A549 (cell line): ENCODE measurements around the gene CENPB. TPM values are rescaled to one million over a fixed set of nuclear protein-coding genes. Genes with fewer than 3 reads are reported as not detected.

Source experiments
- ATAC-seq, 2 experiments: fragments of 200-7000 bp in 1 of 2; fragments of >200 bp in 1 of 2; cut with Nextera tagmentation in 1 of 2; cut with Tn5 transposase in 1 of 2; 3 replicates each; pipeline versions ENCODE4 v1.8.0 to v1.9.1; 2018 to 2020; ENCODE audit warnings: mild to moderate bottlenecking in 1 of 2, moderate library complexity in 1 of 2
- CTCF ChIA-PET: fragments of 300-600 bp; sonication (Branson Sonifier 250); formaldehyde crosslinking; extraction: SDS; loops from one replicate; lab custom pipeline; 2021; ENCODE audit warnings: antibody characterized with exemption, inconsistent platforms; lab: Yijun Ruan, JAX
- POLR2A ChIA-PET: fragments of 350-600 bp; formaldehyde crosslinking; extraction: SDS; loops from one replicate; lab custom pipeline; 2021; ENCODE audit warnings: antibody characterized with exemption, inconsistent platforms; lab: Yijun Ruan, JAX
- DNase-seq, 2 experiments: peaks; one replicate each; pipeline versions ENCODE4 v3.0.0 to v3.0.0-alpha.2; 2011 to 2016; ENCODE audit warnings: low read depth in 1 of 2, low spot score in 1 of 2
- FAIRE-seq: peaks from 2 replicates; lab custom pipeline; 2011; peaks lifted over from hg19 to GRCh38; lab: Jason Lieb, UNC
- H3K27ac ChIP-seq, 2 experiments: fragments of >200 bp; sonication (Bioruptor Twin); formaldehyde crosslinking; 3 replicates each; pipeline ENCODE4 v1.5.1; 2016 to 2017
- H3K4me1 ChIP-seq: fragments of >200 bp; sonication (Bioruptor Twin); formaldehyde crosslinking; 3 replicates; pipeline ENCODE4 v1.6.1; 2016
- H3K4me2 ChIP-seq: fragments of >200 bp; sonication (Bioruptor Twin); formaldehyde crosslinking; 3 replicates; pipeline ENCODE4 v1.6.1; 2016
- H3K4me3 ChIP-seq: fragments of >200 bp; sonication (Bioruptor Twin); formaldehyde crosslinking; 3 replicates; pipeline ENCODE4 v1.5.1; 2016
- H3K9me3 ChIP-seq: fragments of >200 bp; sonication (Bioruptor Twin); formaldehyde crosslinking; 3 replicates; pipeline ENCODE4 v1.6.1; 2016
- BHLHE40 ChIP-seq: IDR thresholded peaks from 2 replicates; pipeline ENCODE4 v1.6.1; 2012; ENCODE audit warnings: low read depth, low read length, inconsistent platforms
- CBX2 ChIP-seq: fragments of 200-600 bp; sonication (generic); IDR thresholded peaks from 2 replicates; pipeline ENCODE4 v1.6.1; 2016; ENCODE audit warnings: low read depth, mild to moderate bottlenecking, borderline replicate concordance
- CBX8 ChIP-seq: fragments of 200-600 bp; sonication (generic); IDR thresholded peaks from 2 replicates; pipeline ENCODE4 v1.6.1; 2016
- CEBPB ChIP-seq, 2 experiments: fragments of >200 bp in 1 of 2; sonication (Bioruptor Twin) in 1 of 2; formaldehyde crosslinking in 1 of 2; IDR thresholded peaks; 2 replicates each; pipeline ENCODE4 v1.6.1; 2012 to 2016
- EHF ChIP-seq: fragments of 250-450 bp; sonication (Bioruptor Pico); IDR thresholded peaks from 2 replicates; pipeline ENCODE4 v1.5.0; 2020; ENCODE audit warnings: mild to moderate bottlenecking
- EP300 ChIP-seq, 2 experiments: fragments of >200 bp; sonication (Bioruptor Twin); formaldehyde crosslinking; IDR thresholded peaks; 2 replicates in 1 of 2; 3 replicates in 1 of 2; pipeline ENCODE4 v1.6.1; 2016 to 2017
- ESRRA ChIP-seq: fragments of 150-350 bp; IDR thresholded peaks from 2 replicates; pipeline ENCODE4 v1.6.1; 2014; ENCODE audit warnings: mild to moderate bottlenecking, low read length, borderline replicate concordance
- FOSB ChIP-seq: fragments of 250-450 bp; sonication (Bioruptor Pico); IDR thresholded peaks from 2 replicates; pipeline ENCODE4 v1.5.0; 2020; ENCODE audit warnings: mild to moderate bottlenecking, moderate library complexity
- HDAC2 ChIP-seq: fragments of 200-600 bp; sonication (generic); IDR thresholded peaks from 2 replicates; pipeline ENCODE4 v1.6.1; 2016
- HEYL ChIP-seq: fragments of 250-450 bp; sonication (Bioruptor Pico); IDR thresholded peaks from 2 replicates; pipeline ENCODE4 v1.8.0; 2021; ENCODE audit warnings: mild to moderate bottlenecking, moderate library complexity
- HOXA7 ChIP-seq: fragments of 250-450 bp; sonication (Bioruptor Pico); IDR thresholded peaks from 2 replicates; pipeline ENCODE4 v1.5.0; 2020; ENCODE audit warnings: mild to moderate bottlenecking, moderate library complexity
- HOXB13 ChIP-seq: fragments of 250-450 bp; sonication (Bioruptor Pico); IDR thresholded peaks from 2 replicates; pipeline ENCODE4 v1.5.0; 2020; ENCODE audit warnings: low read depth, mild to moderate bottlenecking, moderate library complexity
- JUNB ChIP-seq: fragments of >200 bp; sonication (Bioruptor Twin); formaldehyde crosslinking; IDR thresholded peaks from 2 replicates; pipeline ENCODE4 v1.6.1; 2016
- KDM5A ChIP-seq: fragments of 200-600 bp; sonication (generic); IDR thresholded peaks from 2 replicates; pipeline ENCODE4 v1.6.1; 2016; ENCODE audit warnings: antibody characterized with exemption, mild to moderate bottlenecking
- MAZ ChIP-seq: fragments of 150-350 bp; IDR thresholded peaks from 2 replicates; pipeline ENCODE4 v1.6.1; 2014; ENCODE audit warnings: antibody characterized with exemption, low read depth, low read length, borderline replicate concordance
- NFE2L2 ChIP-seq: fragments of 150-350 bp; conservative IDR thresholded peaks from 2 replicates; pipeline ENCODE4 v1.6.1; 2014; ENCODE audit warnings: low read length
- NR3C1 ChIP-seq: fragments of >200 bp; sonication (Bioruptor Twin); formaldehyde crosslinking; IDR thresholded peaks from 3 replicates; pipeline ENCODE4 v1.6.1; 2017
- PHF8 ChIP-seq: fragments of 200-600 bp; sonication (generic); IDR thresholded peaks from 2 replicates; pipeline ENCODE4 v1.6.1; 2016; ENCODE audit warnings: low read depth, mild to moderate bottlenecking, antibody characterized with exemption, moderate library complexity, borderline replicate concordance
- POLR2AphosphoS2 ChIP-seq: conservative IDR thresholded peaks from 2 replicates; pipeline ENCODE4 v1.6.1; 2012; ENCODE audit warnings: low read length, improper control_type of control experiment, inconsistent platforms
- RAD21 ChIP-seq, 2 experiments: fragments of >200 bp in 1 of 2; sonication (Bioruptor Twin) in 1 of 2; formaldehyde crosslinking in 1 of 2; IDR thresholded peaks in 1 of 2; conservative IDR thresholded peaks in 1 of 2; 2 replicates in 1 of 2; 3 replicates in 1 of 2; pipeline ENCODE4 v1.6.1; 2012 to 2018; ENCODE audit warnings: inconsistent platforms in 1 of 2
- RARB ChIP-seq: fragments of 250-450 bp; sonication (Bioruptor Pico); IDR thresholded peaks from 2 replicates; pipeline ENCODE4 v1.8.0; 2021; ENCODE audit warnings: mild to moderate bottlenecking, moderate library complexity
- RFX5 ChIP-seq: fragments of 450-650 bp; IDR thresholded peaks from 2 replicates; pipeline ENCODE4 v1.7.1; 2014; ENCODE audit warnings: antibody characterized with exemption, mild to moderate bottlenecking, moderate library complexity
- RNF2 ChIP-seq: fragments of 200-600 bp; sonication (generic); IDR thresholded peaks from 2 replicates; pipeline ENCODE4 v1.6.1; 2016; ENCODE audit warnings: low read depth, mild to moderate bottlenecking, antibody characterized with exemption, moderate library complexity, borderline replicate concordance
- TFCP2L1 ChIP-seq: fragments of 250-450 bp; sonication (Bioruptor Pico); IDR thresholded peaks from 2 replicates; pipeline ENCODE4 v1.5.0; 2021; ENCODE audit warnings: mild to moderate bottlenecking
- ZFP36 ChIP-seq: fragments of 450-650 bp; IDR thresholded peaks from 2 replicates; pipeline ENCODE4 v1.6.1; 2014; ENCODE audit warnings: borderline replicate concordance; ENCODE audit not compliant: partially characterized antibody
- WGBS: methylation state at CpG from one replicate; pipeline ENCODE4 v1.1.6; 2017; ENCODE audit errors: missing lambda C conversion rate; 5-methylcytosine and 5-hydroxymethylcytosine counted together
- polyA plus RNA-seq, 4 experiments: library from polyadenylated mRNA; depleted of rRNA in 3 of 4; stranded (reverse); fragments of >200 nt; fragmentation: RNase III in 1 of 4; extraction: RNeasy Plus Mini Kit Qiagen cat#74134 plus additional on column Dnase treatment in 1 of 4; gene quantifications; 2 replicates in 3 of 4; 3 replicates in 1 of 4; pipeline ENCODE4 v1.2.3, GENCODE V29; 2011 to 2017
- TF ChIP-seq, protein P1 (sequence below): fragments of 200-600 bp; sonication (generic); IDR thresholded peaks from 2 replicates; pipeline ENCODE4 v1.6.1; 2016; ENCODE audit warnings: antibody characterized with exemption, mild to moderate bottlenecking, moderate library complexity
- TF ChIP-seq, protein P2 (sequence below): fragments of >200 bp; sonication (Bioruptor Twin); formaldehyde crosslinking; IDR thresholded peaks from 3 replicates; pipeline ENCODE4 v1.6.1; 2016
- TF ChIP-seq, protein P3 (sequence below): fragments of 150-350 bp; IDR thresholded peaks from 2 replicates; pipeline ENCODE4 v1.6.1; 2014; ENCODE audit warnings: low read depth, mild to moderate bottlenecking, low read length
- TF ChIP-seq, protein P4 (sequence below): fragments of >200 bp; sonication (Bioruptor Twin); formaldehyde crosslinking; IDR thresholded peaks from 3 replicates; pipeline ENCODE4 v1.5.1; 2016

The CENPB gene
- polyA plus RNA-seq, 2 of the 4 experiments (the other 2 are of a cell fraction): 42.6 to 106 TPM

DNA sequence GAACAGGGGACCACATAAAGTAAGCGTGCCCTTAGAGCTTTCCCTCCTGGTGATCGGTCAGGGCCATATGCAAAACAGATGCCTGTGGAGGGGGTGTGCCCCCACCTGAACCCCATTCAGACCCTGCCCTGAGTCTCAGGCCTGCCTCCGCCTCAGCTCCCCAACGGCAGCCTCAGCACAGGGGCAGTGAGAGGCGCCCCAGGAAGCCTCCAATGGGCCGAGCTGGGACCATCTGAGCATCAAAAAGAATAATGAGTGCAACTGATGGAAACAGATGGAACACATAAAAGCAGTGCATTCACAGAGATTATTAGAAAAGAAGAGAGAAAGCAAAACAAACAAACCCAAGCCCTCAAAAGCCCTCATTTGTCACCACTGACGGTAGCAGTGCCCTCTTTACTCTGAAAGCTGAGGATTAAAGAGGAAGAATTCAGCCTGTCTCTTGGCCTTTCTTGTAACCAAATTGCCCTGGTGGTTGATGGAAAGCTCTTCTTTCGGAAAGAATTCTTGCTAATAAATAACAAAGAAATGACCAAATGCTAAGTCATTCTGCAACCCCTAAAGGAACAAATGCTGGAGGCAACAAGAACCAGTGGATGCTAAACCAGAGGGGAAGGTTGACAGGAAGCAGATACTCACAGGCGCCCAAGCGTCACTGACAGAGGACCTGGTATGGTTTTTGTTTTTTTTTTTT is 25.7 kb downstream of the CENPB start:
- Histone ChIP-seq H3K9me3 (no peaks in the 10 kb centered on the region), H3K4me3 (no peak overlapping the region), H3K27ac (no peak overlapping the region), H3K4me1 (peaks cover under 1% of the 10 kb centered on the region; the same call in 1 of the 3 replicates), H3K4me2 (no peak overlapping the region)
- no peak for ATAC-seq
- TF ChIP-seq CBX8: no peak
- no peak for TF ChIP-seq HOXA7
- TF ChIP-seq ESRRA: no peak
- no peak for TF ChIP-seq RAD21 (conservative IDR thresholded peaks at IDR 0.05 in 1 of 2, IDR thresholded peaks at IDR 0.05 in 1 of 2)
- no peak for TF ChIP-seq JUNB
- no peak for TF ChIP-seq ZFP36
- TF ChIP-seq NFE2L2: no peak
- TF ChIP-seq NR3C1: no peak
- no peak for TF ChIP-seq CBX2
- TF ChIP-seq FOSB (CRISPR knock-in tag): no peak
- TF ChIP-seq TFCP2L1 (CRISPR knock-in tag): no peak
- TF ChIP-seq EP300 (IDR thresholded peaks at IDR 0.05): no peak
- TF ChIP-seq, protein P1, sequence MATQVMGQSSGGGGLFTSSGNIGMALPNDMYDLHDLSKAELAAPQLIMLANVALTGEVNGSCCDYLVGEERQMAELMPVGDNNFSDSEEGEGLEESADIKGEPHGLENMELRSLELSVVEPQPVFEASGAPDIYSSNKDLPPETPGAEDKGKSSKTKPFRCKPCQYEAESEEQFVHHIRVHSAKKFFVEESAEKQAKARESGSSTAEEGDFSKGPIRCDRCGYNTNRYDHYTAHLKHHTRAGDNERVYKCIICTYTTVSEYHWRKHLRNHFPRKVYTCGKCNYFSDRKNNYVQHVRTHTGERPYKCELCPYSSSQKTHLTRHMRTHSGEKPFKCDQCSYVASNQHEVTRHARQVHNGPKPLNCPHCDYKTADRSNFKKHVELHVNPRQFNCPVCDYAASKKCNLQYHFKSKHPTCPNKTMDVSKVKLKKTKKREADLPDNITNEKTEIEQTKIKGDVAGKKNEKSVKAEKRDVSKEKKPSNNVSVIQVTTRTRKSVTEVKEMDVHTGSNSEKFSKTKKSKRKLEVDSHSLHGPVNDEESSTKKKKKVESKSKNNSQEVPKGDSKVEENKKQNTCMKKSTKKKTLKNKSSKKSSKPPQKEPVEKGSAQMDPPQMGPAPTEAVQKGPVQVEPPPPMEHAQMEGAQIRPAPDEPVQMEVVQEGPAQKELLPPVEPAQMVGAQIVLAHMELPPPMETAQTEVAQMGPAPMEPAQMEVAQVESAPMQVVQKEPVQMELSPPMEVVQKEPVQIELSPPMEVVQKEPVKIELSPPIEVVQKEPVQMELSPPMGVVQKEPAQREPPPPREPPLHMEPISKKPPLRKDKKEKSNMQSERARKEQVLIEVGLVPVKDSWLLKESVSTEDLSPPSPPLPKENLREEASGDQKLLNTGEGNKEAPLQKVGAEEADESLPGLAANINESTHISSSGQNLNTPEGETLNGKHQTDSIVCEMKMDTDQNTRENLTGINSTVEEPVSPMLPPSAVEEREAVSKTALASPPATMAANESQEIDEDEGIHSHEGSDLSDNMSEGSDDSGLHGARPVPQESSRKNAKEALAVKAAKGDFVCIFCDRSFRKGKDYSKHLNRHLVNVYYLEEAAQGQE: no peak
- TF ChIP-seq, protein P2, sequence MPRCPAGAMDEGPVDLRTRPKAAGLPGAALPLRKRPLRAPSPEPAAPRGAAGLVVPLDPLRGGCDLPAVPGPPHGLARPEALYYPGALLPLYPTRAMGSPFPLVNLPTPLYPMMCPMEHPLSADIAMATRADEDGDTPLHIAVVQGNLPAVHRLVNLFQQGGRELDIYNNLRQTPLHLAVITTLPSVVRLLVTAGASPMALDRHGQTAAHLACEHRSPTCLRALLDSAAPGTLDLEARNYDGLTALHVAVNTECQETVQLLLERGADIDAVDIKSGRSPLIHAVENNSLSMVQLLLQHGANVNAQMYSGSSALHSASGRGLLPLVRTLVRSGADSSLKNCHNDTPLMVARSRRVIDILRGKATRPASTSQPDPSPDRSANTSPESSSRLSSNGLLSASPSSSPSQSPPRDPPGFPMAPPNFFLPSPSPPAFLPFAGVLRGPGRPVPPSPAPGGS: no peak
- no peak for TF ChIP-seq RARB (CRISPR knock-in tag)
- no peak for TF ChIP-seq MAZ
- no peak for TF ChIP-seq PHF8
- TF ChIP-seq KDM5A: no peak
- WGBS: 84% methylated on average over 8 of the region's 10 CpGs
- FAIRE-seq: no peak
- ChIA-PET CTCF (interaction anchor here (1.2 to 72.1 kb wide), 9 partner anchors 4 to 196 kb away, joined by 3 to 2233 read pairs (median 13); partner anchors contain the start of genes ADAM33, ADISSP, AP5S1 and CENPB), POLR2A (no interaction called here)
- no peak for DNase-seq

DNA sequence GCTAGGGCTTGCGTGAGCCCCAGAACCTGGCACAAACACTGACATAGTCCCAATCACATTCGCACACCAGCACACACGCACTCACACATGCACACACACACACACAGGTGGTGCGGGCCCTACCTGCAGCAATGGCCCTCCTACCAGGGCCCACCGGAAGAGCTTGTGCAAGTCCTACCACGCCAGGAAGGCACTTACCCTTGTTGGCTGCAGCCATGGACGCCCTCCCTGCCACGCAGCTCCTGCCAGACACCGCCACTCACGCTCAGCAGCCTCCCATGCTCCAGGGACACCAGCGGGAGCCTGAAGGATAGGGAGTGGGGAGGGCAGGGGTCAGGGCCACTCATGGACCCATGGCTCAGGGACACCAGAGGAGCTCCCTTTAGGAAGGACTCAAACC is 26.7 kb downstream of the CENPB start:
- CTCF ChIA-PET: interaction anchor here (0.7 to 72.1 kb wide), 9 partner anchors 5 to 195 kb away, joined by 3 to 2233 read pairs (median 13); partner anchors contain the start of genes ADAM33, ADISSP, AP5S1 and CENPB
- H3K4me2 ChIP-seq: no peak overlapping the region
- H3K9me3 ChIP-seq: no peaks in the 10 kb centered on the region
- no peak overlapping the region for H3K27ac ChIP-seq
- TF ChIP-seq BHLHE40 (no peak), RNF2 (no peak), HOXB13 (CRISPR knock-in tag) (no peak), CBX2 (no peak), HDAC2 (no peak), POLR2AphosphoS2 (no peak), HEYL (no peak), CEBPB (IDR thresholded peaks at IDR 0.05) (no peak), EHF (CRISPR knock-in tag) (no peak), RFX5 (no peak), JUNB (no peak), PHF8 (no peak)
- TF ChIP-seq, protein P3, sequence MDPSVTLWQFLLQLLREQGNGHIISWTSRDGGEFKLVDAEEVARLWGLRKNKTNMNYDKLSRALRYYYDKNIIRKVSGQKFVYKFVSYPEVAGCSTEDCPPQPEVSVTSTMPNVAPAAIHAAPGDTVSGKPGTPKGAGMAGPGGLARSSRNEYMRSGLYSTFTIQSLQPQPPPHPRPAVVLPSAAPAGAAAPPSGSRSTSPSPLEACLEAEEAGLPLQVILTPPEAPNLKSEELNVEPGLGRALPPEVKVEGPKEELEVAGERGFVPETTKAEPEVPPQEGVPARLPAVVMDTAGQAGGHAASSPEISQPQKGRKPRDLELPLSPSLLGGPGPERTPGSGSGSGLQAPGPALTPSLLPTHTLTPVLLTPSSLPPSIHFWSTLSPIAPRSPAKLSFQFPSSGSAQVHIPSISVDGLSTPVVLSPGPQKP: no peak
- TF ChIP-seq, protein P4, sequence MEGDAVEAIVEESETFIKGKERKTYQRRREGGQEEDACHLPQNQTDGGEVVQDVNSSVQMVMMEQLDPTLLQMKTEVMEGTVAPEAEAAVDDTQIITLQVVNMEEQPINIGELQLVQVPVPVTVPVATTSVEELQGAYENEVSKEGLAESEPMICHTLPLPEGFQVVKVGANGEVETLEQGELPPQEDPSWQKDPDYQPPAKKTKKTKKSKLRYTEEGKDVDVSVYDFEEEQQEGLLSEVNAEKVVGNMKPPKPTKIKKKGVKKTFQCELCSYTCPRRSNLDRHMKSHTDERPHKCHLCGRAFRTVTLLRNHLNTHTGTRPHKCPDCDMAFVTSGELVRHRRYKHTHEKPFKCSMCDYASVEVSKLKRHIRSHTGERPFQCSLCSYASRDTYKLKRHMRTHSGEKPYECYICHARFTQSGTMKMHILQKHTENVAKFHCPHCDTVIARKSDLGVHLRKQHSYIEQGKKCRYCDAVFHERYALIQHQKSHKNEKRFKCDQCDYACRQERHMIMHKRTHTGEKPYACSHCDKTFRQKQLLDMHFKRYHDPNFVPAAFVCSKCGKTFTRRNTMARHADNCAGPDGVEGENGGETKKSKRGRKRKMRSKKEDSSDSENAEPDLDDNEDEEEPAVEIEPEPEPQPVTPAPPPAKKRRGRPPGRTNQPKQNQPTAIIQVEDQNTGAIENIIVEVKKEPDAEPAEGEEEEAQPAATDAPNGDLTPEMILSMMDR: no peak
- TF ChIP-seq, all 56 proteins: peak for 0
- WGBS: 93% methylated on average over 11 of the region's 11 CpGs
- ATAC-seq (no peak), DNase-seq (no peak), FAIRE-seq (no peak)
- POLR2A ChIA-PET: interaction anchor here (1.8 kb wide), 1 partner anchor 8 kb away, joined by 6 read pairs; the partner anchor contains the start of gene ADISSP
- Histone ChIP-seq H3K4me1 (no peaks in the 10 kb centered on the region), H3K4me3 (no peak overlapping the region)
